HG03460 (cell line): ENCODE results near the gene CGB1.

Experiments
- ATAC-seq: cut with Tn5 transposase; IDR thresholded peaks from one replicate; pipeline ENCODE4 v1.9.1; 2021; ENCODE audit not compliant: unreplicated experiment

CGB1 gene

DNA sequence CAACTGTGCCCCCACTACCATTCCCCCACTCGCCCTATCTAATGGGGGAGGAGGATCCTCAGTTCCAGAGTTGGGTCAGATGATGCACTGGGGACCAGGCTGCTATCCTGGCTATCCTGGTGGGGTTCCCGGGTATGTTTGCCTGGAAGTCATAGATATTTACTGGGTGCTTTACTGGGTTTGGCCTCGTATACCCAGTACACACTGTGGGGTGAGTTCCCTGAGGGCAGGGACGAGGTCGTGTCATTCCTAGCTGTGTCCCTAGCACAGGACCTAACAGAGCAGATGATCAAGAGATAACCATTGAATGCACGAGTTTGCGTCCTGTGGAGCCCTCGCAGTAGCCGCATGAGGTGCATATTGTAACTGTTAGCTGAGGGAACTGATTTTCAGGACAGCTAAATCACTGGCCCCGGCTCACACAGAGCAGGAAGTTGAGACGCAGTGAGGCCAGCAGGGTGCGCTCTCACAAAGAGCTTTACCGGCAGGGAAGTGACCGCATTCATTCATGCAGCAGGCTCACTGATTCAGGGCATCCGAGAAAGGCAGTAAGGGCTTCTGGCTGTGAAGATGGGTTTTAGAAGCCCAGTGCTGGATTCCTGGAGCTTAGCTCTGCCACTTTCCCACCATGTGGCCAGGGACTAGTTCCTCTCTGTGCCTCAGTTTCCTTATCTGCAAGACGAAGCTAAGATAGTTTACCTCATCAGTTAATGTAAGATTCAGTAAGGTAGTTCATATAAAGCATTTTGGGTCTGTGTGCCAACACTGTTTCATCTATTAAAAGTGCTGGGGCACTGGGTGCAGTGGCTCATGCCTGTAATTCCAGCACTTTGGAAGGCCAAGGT lies 37.0 kb downstream of the CGB1 start:
- ATAC-seq, result no peak

DNA sequence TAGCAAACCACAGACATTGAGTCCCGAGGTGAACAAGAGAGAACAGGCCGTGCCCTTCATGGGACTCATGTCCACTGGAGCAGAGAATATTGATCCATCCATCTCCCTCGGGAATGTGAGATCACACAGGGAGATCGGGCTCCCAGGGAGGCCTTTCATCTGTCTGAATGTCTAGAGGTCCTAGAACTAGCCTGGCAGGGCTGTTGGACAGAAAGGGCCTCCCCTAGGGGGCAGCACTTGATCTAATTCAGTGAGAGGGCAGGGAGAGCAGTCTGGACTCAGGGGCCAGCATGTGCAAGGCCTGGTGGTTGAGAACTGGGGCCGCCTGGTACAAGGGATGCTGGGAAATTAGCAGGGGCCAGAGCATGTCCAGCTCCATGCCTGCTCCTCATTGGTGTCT lies 38.7 kb downstream of the CGB1 start:
- ATAC-seq, result no peak

DNA sequence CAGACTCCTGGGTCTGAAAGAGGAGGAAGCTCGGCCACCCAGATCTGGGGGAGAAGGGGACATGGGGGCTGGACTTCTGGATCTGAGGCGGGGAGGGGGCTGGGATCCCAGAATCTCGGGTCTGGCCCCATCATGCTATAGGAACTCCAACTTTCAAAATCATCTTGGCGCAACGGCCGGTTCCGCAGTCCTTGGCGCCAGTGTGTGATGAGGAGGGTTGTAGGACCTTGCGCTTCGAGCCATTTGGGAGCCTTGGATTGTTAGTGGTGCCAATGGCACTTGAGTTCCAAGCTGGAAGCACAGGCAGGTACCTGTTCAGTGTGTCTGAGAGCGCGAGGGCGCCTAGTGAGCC lies 42.7 kb downstream of the CGB1 start:
- ATAC-seq, result no peak

DNA sequence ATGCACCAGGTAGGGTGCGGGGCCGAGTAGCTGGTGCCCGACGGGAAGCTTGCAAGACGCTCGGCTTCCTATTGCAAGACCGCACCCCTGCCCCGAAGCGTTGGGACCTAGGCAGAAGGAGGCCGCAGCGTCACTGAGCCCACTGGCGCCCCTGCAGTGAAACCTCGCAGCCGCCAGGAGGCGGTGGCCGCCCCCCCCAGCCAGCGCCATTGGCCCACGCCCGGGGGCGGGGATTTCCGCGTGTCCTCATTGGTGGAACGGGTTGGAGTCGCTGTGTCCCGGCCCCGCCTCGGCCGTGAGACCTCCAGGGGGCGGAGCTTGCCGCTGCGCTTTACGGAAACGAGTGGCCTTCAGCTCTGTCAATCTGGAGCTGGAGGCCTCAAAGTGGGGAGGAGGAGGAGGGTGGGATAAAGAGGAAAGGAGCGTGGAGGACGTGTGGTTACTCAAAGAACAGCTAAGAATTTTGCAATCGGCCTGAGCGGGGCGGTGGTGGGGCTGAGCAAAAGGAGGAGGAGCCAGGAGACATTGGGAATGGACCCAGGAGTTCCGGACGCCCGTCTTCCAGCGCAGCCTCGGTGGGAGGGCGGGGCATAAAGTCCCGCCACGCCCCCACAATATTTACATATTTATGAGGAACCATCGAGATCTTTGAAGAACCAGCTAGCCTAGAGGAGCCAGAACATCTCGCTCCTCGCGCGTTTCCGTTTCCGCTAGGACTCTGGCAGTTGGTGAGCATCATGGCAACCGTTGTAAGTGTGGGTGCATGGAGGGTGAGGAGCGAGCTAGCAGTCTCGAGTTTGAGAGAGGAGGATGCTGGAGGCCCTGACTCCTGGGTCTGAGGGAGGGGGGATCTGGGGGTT lies 43.3 kb downstream of the CGB1 start, which contains the start of the genes GYS1 and RUVBL2:
Gene GYS1 (minus strand): TSS at position 135 of the 860 bp plus-strand sequence. CDS start 197 bp downstream, outside the sequence.
Gene RUVBL2 (plus strand): TSS at position 713 of the 860 bp plus-strand sequence. CDS start 25 bp downstream, at position 738.
- peak; percentile 80 for ATAC-seq

DNA sequence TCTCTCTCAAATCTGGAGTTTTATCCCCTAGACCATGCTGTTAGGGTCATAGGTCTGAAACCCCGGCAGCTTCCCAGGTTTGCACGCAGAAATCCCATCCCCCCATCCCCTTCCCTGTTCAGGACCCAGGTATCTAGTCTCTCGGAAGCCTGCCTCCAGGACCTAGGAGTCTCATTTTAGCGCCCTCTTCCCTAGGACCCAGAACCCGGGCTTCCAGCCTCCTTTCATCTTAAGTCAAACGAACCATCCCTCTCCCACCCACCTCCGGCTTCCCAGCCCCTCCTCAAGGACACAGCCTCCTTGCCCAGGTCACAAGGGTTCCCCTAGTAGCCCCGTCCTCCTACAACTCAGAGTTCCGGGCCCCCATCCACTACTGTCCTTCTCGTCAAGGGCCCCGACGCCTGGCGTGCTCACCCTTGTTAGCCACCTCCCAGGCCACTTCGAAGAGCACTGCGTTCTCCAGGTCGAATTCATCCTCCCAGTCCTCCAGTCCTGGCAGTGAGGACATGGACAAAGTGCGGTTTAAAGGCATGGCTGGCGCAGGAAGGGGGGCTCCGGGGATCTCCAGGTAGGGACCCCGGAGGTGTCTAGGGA lies 44.0 kb downstream of the CGB1 start:
- peak; percentile 10 for ATAC-seq

DNA sequence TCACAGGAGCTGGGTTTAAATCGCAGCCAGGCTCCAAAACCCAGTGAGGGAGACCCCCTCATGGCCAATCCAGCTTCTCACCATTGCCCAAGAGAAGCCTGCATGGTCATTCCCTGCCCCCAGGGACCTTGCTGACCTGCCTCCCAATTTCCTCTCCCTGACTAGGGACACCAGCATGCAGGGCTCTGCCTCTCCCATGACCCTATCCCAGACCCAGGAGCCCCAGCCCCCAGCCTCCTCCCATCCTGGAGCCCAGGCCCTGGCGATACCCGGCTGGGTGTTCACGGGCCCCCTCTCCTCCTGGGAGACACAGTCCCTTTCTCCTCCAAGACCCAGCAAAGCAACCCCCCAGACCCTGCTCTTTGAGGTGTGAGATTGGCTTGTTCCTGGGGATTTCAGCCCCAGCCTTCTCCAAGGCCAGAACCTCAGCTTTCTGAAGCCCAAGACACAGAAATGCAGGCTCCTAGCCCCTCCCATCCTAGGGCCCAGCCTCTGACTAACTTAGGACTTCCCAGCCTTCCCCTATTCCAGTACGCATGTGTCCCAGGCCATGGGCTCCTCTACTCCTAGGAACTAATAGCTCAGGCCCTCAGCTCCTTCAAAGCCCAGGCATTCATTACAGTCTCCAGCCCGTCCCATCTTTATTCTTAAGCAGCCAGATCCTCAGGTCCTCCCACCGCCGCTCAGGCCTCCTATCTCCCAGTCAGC lies 44.7 kb downstream of the CGB1 start:
- no peak for ATAC-seq

DNA sequence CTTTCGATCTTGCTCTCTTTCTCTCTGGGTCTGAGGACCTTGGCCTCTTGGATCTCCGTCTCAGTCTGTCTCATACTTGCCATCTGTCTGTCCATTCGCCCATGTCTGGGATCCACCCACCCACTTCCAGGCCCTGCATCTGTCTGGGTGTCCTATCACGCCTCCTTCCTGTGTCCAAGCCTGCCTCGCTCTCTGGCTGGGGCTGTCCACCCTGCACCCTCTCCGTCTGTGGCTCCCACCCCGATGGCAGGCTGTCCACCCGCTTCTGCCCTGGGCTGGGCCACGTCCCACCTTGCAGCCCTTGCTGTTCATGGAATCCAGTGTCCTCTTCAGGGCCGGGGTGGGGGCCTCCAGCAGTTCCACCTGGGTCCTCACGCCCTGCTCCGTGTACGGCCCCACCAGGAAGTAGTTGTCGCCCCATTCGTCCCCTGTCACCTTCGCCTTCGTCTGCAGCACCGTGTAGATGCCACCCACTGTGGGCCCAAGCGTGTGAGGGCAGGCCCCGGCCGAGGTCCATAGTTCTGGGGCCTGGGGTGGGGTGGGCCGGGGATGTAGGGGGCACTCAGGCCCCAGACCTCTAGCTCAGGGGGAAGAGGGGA lies 45.6 kb downstream of the CGB1 start:
- no peak for ATAC-seq

DNA sequence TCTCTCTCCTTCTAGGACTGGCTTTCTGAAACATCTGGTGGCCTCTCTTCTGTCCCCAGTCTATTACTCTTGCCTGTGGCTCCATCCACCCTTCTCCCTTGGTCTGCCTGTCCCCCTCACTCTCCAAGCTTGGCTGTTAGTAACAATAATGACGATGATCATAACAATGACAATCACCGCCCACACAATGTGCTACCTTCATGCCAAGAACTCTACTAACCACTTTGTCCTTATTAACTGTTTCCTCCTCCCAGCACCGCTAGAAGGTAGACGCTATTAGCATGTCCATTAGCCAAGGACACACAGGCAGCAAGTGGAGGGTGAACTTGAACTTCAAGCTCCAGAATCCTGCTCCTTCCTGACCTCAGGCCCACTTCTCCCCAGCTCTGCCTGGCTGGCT lies 46.3 kb downstream of the CGB1 start:
- ATAC-seq, result no peak

DNA sequence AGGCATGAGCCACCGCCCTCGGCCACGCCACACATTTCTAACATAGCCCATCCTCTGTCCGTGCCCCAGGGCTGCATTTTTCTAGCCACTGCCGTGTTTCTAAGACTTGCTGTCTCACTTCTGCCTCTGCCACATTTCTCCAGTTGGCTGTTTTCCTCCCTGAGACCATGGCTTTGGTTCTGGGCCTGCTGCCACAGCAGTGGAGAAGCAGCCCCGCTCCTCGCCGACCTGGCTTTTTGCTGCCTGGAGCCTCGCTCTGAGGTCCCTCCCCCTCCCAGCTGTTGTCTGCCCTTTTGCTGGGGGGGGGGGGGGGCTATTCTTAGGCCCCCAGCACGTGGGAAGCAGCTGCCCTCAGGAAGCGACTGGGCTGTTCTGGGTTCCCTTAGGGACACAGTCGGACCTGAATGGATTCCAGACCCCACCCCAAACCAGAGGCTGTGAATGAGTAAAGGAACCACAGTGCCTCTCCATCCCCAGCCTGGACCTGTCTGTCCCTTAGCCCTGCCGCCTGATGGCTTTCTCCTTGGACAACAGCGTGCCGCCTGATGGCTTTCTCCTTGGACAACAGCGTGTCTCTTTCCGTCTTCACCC lies 46.9 kb downstream of the CGB1 start:
- no peak for ATAC-seq

DNA sequence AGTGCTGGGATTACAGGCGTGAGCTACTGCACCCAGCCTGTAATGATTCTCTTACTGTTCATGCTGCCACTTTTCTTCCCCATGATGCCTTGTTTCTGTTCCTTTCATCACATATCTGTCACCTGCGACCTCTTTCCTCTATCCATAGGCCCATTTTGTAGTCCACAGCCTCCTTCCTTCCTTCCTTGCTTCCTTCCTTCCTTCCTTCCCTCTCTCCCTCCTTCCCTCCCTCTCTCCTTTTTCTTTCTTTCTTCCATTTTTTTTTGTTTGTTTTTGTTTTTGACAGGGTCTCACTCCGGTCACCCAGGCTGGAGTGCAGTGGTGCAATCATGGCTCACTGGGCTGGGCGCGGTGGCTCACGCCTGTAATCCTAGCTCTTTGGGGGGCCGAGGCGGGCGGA lies 47.8 kb downstream of the CGB1 start:
- no peak for ATAC-seq

DNA sequence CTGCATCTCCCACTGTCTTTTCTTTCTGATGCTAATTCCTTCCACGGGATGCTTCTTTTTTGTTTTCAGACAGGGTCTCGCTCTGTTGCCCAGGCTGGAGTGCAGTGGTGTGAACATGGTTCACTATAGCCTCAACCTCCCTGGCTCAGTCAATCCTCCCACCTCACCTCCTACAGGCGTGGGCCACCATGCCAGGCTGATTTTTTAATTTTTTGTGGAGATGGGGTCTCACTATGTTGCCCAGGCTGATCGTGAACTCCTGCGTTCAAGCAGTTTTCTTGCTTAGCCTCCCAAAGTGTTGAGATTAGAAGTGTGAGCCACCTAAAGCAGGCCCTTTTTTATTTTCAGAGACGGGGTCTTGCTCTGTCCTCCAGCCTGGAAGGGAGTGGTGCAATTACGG lies 48.4 kb downstream of the CGB1 start:
- no peak for ATAC-seq

DNA sequence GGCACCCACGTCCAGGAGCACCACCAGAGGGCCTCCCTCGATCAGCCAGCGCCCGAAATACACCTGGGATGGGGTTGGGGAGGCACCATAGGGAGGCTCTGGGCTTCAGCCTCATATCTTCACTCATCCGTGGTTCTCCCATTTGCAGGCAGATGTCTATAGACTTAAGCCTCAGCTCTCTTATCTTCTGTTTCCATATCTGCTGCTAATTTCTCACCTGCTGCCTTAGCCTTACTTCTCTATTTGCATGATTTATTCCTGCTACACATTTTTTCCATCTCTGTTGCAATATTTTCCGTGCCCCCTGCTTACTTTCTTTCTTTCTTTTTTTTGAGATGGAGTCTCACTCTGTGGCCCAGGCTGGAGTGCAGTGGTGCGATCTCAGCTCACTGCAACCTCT lies 49.4 kb downstream of the CGB1 start:
- no peak for ATAC-seq

DNA sequence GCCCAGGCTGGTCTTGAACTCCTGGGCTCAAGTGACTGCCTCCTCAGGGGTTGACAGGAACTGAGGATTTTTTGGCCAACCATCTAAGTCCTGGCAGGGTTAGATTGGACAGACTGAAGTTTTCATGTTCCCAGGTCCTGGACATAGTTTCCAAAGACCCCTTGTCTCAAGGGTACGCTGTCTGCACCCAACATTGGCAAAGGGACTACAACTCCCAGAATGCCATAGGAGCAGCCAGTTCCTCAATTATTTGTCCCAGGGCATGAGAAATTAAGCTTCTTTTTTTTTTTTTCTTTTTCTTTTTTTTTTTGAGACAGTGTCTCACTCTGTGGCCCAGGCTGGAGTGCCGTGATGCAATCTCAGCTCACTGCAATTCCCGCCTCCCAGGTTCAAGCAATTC lies 50.5 kb downstream of the CGB1 start:
- ATAC-seq, result no peak

DNA sequence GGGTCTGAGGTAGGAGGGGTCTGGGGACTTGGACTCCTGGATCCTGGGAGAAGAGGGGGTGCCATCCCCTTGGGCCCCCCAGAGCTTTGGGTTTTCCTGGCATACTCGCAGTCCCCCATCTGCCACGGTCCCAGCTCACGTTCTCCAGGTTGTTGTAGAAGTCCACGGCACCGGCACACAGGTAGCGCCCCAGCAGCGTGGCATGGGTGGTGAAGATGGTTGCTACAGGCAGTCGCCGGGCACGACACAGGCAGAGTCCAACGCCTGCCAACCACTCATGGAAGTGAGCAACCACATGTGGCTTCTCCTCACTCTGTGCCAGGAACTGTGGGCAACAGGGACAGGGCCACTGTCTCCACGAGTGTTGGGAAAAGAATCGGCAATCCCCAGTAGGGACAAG lies 51.0 kb downstream of the CGB1 start:
- no peak for ATAC-seq
